Measurements from ENCODE around the gene NRARP.

GRCh38 chr9:137256856-137257255 is 45.2 kb downstream of the NRARP start:
- no peak for TF ChIP-seq ZNF512 (CRISPR knock-in tag; IDR thresholded peaks at IDR 0.05; ENCODE audit: borderline replicate concordance)
- TF ChIP-seq CTCF (IDR thresholded peaks at IDR 0.05) = no peak
- TF ChIP-seq ATF6 (CRISPR knock-in tag; IDR thresholded peaks at IDR 0.05) = no peak
- no peak for TF ChIP-seq NFE2L1 (CRISPR knock-in tag; IDR thresholded peaks at IDR 0.05)
- no peak for TF ChIP-seq SP1 (CRISPR knock-in tag; conservative IDR thresholded peaks at IDR 0.05)

Data from WTC11 (cell line).